NCI-H1694 (cell line): ENCODE measurements around the gene LRRC14B.
"Not testable (repeated sequence)": the region's sequence is repeated elsewhere in the genome, so short reads cannot be mapped to it uniquely, and the experiment has no call there.

ENCODE experiments used
- DNase-seq: peaks from one replicate; lab custom pipeline; 2025; lab: John Stamatoyannopoulos, UW

LRRC14B gene

GRCh38 chr5:208449-209114, 17.3 kb downstream of the LRRC14B start:
- no peak for DNase-seq

GRCh38 chr5:213803-214395, 22.6 kb downstream of the LRRC14B start:
- DNase-seq, result no peak

- not testable (repeated sequence) for DNase-seq
These were observed 24.0 kb downstream of the LRRC14B start for GRCh38 chr5:215256-215655.

GRCh38 chr5:216076-216475, 24.8 kb downstream of the LRRC14B start:
- not testable (repeated sequence) for DNase-seq

- peak; percentile 94 for DNase-seq
These were observed 26.5 kb downstream of the LRRC14B start, which contains the start of the genes CCDC127 and SDHA for GRCh38 chr5:217494-218456. Gene CCDC127, minus strand, starts transcription at chr5:218153. Its CDS starts 1,304 bp downstream, at chr5:216849. Gene SDHA, plus strand, starts transcription at chr5:218320. Its CDS starts 36 bp downstream, at chr5:218356.

GRCh38 chr5:218457-219291, 27.4 kb downstream of the LRRC14B start:
- no peak for DNase-seq

- DNase-seq, result no peak
These were observed 28.2 kb downstream of the LRRC14B start for GRCh38 chr5:219460-219863.

- no peak for DNase-seq
These were observed 28.7 kb downstream of the LRRC14B start for GRCh38 chr5:219991-220390.

- not testable (repeated sequence) for DNase-seq
These were observed 31.8 kb downstream of the LRRC14B start for GRCh38 chr5:222951-223715.

GRCh38 chr5:223791-224190, 32.5 kb downstream of the LRRC14B start:
- no peak for DNase-seq

GRCh38 chr5:225334-225733, 34.0 kb downstream of the LRRC14B start:
- DNase-seq, result no peak

- DNase-seq, result not testable (repeated sequence)
These were observed 36.1 kb downstream of the LRRC14B start for GRCh38 chr5:227375-227774.

- DNase-seq, result no peak
These were observed 37.6 kb downstream of the LRRC14B start for GRCh38 chr5:228886-229285.

GRCh38 chr5:230711-231110, 39.4 kb downstream of the LRRC14B start:
- no peak for DNase-seq

GRCh38 chr5:231661-232060, 40.4 kb downstream of the LRRC14B start:
- no peak for DNase-seq

GRCh38 chr5:233426-233825, 42.1 kb downstream of the LRRC14B start:
- DNase-seq, result not testable (repeated sequence)

- DNase-seq, result no peak
These were observed 43.2 kb downstream of the LRRC14B start for GRCh38 chr5:234450-234849.

- DNase-seq, result not testable (repeated sequence)
These were observed 44.2 kb downstream of the LRRC14B start for GRCh38 chr5:235527-235926.

GRCh38 chr5:237931-238330, 46.6 kb downstream of the LRRC14B start:
- DNase-seq, result not testable (repeated sequence)

GRCh38 chr5:240550-240949, 49.3 kb downstream of the LRRC14B start:
- not testable (repeated sequence) for DNase-seq
